ENCODE results near the gene OR11A1.

DNA sequence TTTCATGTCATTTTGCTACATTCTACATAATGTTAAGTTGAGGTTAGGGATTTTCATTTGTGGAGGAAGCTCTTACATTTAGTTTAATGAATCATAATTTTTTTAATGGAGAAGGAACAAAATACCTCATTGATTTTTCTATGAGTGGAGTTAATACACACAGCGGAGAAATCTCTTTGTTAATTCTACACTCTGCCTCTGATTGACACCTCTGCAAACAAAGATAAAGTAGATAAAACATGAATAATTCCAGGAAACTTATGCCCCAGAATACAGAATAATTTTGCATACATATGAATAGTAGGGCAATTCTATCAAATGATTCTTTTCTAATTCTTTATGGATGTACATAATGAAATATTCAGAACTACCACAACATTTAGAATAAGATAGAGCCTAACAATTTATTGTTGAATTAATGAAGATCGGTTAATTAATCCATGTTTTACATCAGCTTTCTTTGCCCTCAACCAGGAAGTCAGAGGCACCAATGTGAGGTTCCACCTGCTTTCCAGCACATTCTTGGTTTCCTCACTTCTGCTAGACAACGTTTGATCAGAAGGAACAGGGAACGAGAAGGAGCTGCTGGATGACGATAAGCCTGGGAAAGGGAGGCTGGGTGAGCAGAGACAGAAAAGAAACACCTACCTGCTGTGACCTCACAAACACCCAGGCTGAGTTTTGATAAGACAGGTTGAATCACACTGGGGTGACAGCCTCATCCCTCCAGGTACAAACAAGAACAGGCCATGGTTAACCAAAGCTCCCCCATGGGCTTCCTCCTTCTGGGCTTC is 4.3 kb upstream of the OR11A1 start:
- TF ChIP-seq, protein P1, sequence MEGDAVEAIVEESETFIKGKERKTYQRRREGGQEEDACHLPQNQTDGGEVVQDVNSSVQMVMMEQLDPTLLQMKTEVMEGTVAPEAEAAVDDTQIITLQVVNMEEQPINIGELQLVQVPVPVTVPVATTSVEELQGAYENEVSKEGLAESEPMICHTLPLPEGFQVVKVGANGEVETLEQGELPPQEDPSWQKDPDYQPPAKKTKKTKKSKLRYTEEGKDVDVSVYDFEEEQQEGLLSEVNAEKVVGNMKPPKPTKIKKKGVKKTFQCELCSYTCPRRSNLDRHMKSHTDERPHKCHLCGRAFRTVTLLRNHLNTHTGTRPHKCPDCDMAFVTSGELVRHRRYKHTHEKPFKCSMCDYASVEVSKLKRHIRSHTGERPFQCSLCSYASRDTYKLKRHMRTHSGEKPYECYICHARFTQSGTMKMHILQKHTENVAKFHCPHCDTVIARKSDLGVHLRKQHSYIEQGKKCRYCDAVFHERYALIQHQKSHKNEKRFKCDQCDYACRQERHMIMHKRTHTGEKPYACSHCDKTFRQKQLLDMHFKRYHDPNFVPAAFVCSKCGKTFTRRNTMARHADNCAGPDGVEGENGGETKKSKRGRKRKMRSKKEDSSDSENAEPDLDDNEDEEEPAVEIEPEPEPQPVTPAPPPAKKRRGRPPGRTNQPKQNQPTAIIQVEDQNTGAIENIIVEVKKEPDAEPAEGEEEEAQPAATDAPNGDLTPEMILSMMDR (IDR thresholded peaks at IDR 0.05): no peak
- TF ChIP-seq POLR2A (IDR thresholded peaks at IDR 0.05): no peak
